H7 (cell line): ENCODE measurements around the gene ABR. TPM values are rescaled to one million over a fixed set of nuclear protein-coding genes. Genes with fewer than 3 reads are reported as not detected.
A peak's percentile ranks its signal among the peaks of the same experiment; 100 is the strongest.

ENCODE experiments used
- DNase-seq: peaks from one replicate; pipeline ENCODE4 v3.0.0; 2012
- H3K27me3 ChIP-seq: 2 replicates; pipeline ENCODE4 v1.6.0; 2011; ENCODE audit warnings: mild to moderate bottlenecking, low read length; ENCODE audit not compliant: control insufficient read depth, insufficient read depth
- H3K36me3 ChIP-seq: replicated peaks from 2 replicates; pipeline ENCODE4 v1.5.1; 2011; ENCODE audit warnings: low read length; ENCODE audit not compliant: control insufficient read depth, insufficient read depth
- H3K4me3 ChIP-seq: 2 replicates; pipeline ENCODE4 v1.5.1; 2011; ENCODE audit warnings: low read depth, mild to moderate bottlenecking, control low read depth, low read length, moderate library complexity; ENCODE audit not compliant: insufficient read depth
- total RNA-seq: library from RNA; depleted of rRNA; stranded (reverse); fragments of >200 nt; shearing (Covaris generic); gene quantifications from 2 replicates; pipeline ENCODE4 v1.2.3, GENCODE V29; 2014

ABR gene
- total RNA-seq, 1 experiment from 2014 or later, result 31.6 TPM

- Histone ChIP-seq H3K36me3 (no peaks in the 10 kb centered on the region), H3K4me3 (no peak overlapping the region), H3K27me3 (no peaks in the 10 kb centered on the region)
- DNase-seq, result peak; percentile 69
Measured at GRCh38 chr17:1022278-1023024, 157.3 kb downstream of the ABR start.

- H3K4me3 ChIP-seq, result no peak overlapping the region
- no peaks in the 10 kb centered on the region for H3K36me3 ChIP-seq
- H3K27me3 ChIP-seq, result no peaks in the 10 kb centered on the region
- peak; percentile 72 for DNase-seq
Measured at GRCh38 chr17:1021147-1021546, 158.6 kb downstream of the ABR start.

- no peak for DNase-seq
- H3K27me3 ChIP-seq, result no peaks in the 10 kb centered on the region
- H3K4me3 ChIP-seq, result no peak overlapping the region
- no peaks in the 10 kb centered on the region for H3K36me3 ChIP-seq
Measured at GRCh38 chr17:1019451-1019850, 160.3 kb downstream of the ABR start.

- DNase-seq, result no peak
- no peaks in the 10 kb centered on the region for H3K27me3 ChIP-seq
- H3K4me3 ChIP-seq, result no peak overlapping the region
- no peaks in the 10 kb centered on the region for H3K36me3 ChIP-seq
Measured at GRCh38 chr17:1018547-1018946, 161.2 kb downstream of the ABR start.

GRCh38 chr17:1013729-1014090 is 166.1 kb downstream of the ABR start:
- Histone ChIP-seq H3K4me3 (no peak overlapping the region), H3K36me3 (no peaks in the 10 kb centered on the region), H3K27me3 (no peaks in the 10 kb centered on the region)
- DNase-seq, result no peak

- Histone ChIP-seq H3K36me3 (no peaks in the 10 kb centered on the region), H3K27me3 (no peaks in the 10 kb centered on the region), H3K4me3 (no peak overlapping the region)
- no peak for DNase-seq
Measured at GRCh38 chr17:1012823-1013728, 166.7 kb downstream of the ABR start.

GRCh38 chr17:1011760-1012735 is 167.7 kb downstream of the ABR start:
- Histone ChIP-seq H3K36me3 (peaks cover 2% of the 10 kb centered on the region; the same call in 1 of the 2 replicates), H3K4me3 (no peak overlapping the region), H3K27me3 (no peaks in the 10 kb centered on the region)
- peak; percentile 63 for DNase-seq

DNA sequence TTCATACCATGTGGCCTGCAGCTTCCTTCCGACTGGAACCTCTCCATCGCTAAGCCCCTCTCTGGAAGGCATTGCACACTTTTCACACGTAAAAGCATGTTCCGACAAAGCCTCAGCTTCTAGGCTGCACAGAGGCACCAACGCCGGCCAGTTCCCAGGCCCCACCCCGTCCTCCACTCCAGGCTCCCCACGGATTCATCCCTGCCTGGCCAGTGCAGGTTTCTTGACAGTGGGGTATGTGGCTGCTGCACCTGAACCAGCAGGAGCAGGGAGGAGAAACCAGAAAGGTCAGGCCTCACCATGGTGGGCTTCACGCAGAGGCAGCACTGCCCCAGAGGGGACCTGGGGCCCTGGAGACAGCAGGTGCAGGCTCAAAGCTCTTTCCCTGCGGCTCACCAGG is 168.6 kb downstream of the ABR start:
- Histone ChIP-seq H3K27me3 (no peaks in the 10 kb centered on the region), H3K36me3 (peaks cover 2% of the 10 kb centered on the region), H3K4me3 (no peak overlapping the region)
- DNase-seq, result peak; percentile 51

GRCh38 chr17:1010586-1010985 is 169.2 kb downstream of the ABR start:
- Histone ChIP-seq H3K36me3 (peaks cover 2% of the 10 kb centered on the region), H3K27me3 (no peaks in the 10 kb centered on the region), H3K4me3 (no peak overlapping the region)
- peak; percentile 52 for DNase-seq

GRCh38 chr17:1010086-1010450 is 169.7 kb downstream of the ABR start:
- no peak overlapping the region for H3K4me3 ChIP-seq
- no peaks in the 10 kb centered on the region for H3K27me3 ChIP-seq
- H3K36me3 ChIP-seq, result peaks cover 2% of the 10 kb centered on the region
- peak; percentile 62 for DNase-seq

DNA sequence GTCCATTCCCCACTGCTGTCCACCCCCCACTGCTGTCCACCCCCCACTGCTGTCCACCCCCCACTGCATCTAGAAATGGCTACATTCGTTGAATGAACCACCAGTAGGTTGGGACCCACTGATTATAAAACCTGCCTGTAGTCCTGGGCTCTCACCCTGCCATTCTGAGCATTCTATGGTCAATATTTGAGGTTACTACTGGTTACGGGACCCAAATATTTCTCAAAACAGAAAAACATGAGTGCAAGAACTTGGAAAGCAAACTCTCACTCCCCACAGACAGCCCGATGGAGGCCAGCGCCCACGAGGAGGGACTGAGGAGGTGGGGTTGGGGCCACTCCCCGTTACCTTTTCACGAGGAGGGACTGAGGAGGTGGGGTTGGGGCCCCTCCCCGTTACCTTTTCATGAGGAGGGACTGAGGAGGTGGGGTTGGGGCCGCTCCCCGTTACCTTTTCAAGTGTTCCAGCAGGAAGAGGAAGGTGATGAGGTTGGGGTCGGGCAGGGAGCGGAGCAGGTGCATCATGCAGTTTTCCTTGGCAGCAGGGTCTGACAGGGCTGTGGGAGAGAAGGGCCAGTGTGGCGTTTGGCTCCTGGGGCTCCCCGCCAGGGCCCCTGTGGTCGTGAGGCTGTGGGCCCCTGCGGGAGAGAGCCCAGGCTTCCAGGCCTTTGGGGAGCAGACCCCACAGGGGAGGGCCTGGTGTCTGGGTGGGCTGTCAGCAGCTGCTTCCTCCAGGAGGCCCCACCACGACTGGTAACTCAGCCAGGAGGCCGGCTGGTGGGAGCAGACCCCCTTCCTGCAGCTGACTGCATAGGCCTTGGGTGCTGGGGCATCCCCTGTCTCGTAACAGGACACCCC is 170.3 kb downstream of the ABR start:
- Histone ChIP-seq H3K36me3 (peaks cover 2% of the 10 kb centered on the region), H3K27me3 (no peaks in the 10 kb centered on the region), H3K4me3 (no peak overlapping the region)
- DNase-seq, result peak; percentile 55

DNA sequence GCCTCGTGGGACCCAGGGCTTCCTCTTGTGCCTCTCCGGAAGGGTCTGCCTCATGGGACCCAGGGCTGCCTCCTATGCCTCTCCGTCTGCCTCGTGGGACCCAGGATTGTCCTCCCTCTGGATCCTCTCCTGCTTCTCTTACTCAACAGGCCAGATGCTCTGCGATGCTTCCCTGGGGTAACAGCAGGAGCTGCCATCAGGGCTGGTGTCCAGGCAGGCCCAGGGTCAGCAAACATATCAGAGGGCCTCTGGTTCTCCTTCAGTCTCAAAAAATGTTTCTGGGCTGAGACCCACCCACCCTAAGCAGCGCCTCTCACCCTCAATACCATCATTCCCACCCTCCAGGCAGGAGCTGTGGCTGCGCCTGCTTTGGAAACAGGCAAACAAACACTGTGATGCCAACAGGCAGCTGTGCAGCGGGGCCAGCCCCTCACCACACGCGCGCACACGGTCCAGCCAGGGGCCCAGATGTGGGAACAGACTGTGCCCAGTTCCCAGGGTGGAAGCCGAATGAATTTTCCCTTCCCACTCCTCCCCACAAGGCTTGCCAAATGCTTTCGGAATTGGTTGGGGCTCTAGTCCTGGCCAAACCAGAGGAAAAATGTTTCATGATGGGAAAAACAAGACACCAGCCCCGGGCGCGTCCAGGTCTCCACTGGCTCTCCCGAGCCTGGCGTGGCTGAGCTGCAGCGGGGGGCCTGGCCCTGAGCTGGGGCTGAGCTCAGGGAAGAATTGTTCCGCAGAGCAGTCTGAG is 171.6 kb downstream of the ABR start:
- peaks cover 2% of the 10 kb centered on the region for H3K36me3 ChIP-seq
- DNase-seq, result peak; percentile 52
- no peaks in the 10 kb centered on the region for H3K27me3 ChIP-seq
- H3K4me3 ChIP-seq, result no peak overlapping the region
